Cardiac muscle cell (in vitro differentiated cells and primary cell): ENCODE measurements around the gene FBXO36. TPM values are rescaled to one million over a fixed set of nuclear protein-coding genes. Genes with fewer than 3 reads are reported as not detected.

Experiments
- DNase-seq, 2 donors: peaks; one replicate each; pipeline versions ENCODE4 v3.0.0 to v3.0.0-alpha.2; 2010 to 2017; ENCODE audit warnings: low read depth in 1 of 2, low spot score in 1 of 2
- H3K27ac ChIP-seq: fragments of 200-600 bp; sonication (generic); 2 replicates; pipeline ENCODE4 v1.5.1; 2016
- H3K27me3 ChIP-seq: fragments of 200-600 bp; sonication (generic); 2 replicates; pipeline ENCODE4 v1.6.0; 2016; ENCODE audit warnings: control low read depth
- H3K36me3 ChIP-seq: fragments of 200-600 bp; sonication (generic); 2 replicates; pipeline ENCODE4 v1.5.1; 2016; ENCODE audit warnings: control low read depth
- H3K4me1 ChIP-seq: fragments of 200-600 bp; sonication (generic); 2 replicates; pipeline ENCODE4 v1.8.1; 2017; ENCODE audit warnings: low read depth, mild to moderate bottlenecking, mixed run types
- H3K4me3 ChIP-seq: fragments of 200-600 bp; sonication (generic); 2 replicates; pipeline ENCODE4 v1.5.1; 2016; ENCODE audit warnings: mild to moderate bottlenecking
- H3K9me3 ChIP-seq: fragments of 200-600 bp; sonication (generic); 2 replicates; pipeline ENCODE4 v1.5.1; 2017; ENCODE audit warnings: low read depth, mild to moderate bottlenecking, control low read depth
- CTCF ChIP-seq: IDR thresholded peaks from 2 replicates; pipeline ENCODE4 v1.5.1; 2012; ENCODE audit warnings: low read depth, mild to moderate bottlenecking, low read length
- polyA plus RNA-seq: library from polyadenylated mRNA; unstranded; fragments of >200 nt; fragmentation: Nextera tagmentation; extraction: Ambion mirVana; gene quantifications from 2 replicates; pipeline ENCODE4 v1.2.1, GENCODE V29; 2016
- total RNA-seq: library from RNA; depleted of rRNA; stranded (reverse); fragments of >200 nt; gene quantifications from 2 replicates; pipeline ENCODE4 v1.2.3, GENCODE V29; 2016

FBXO36 gene
- total and polyA plus RNA-seq, 2 experiments from 2014 or later: 4.8 to 5.7 TPM

GRCh38 chr2:229943171-229943570 lies 20.9 kb downstream of the FBXO36 start:
- Histone ChIP-seq H3K4me3 (no peak overlapping the region), H3K9me3 (no peaks in the 10 kb centered on the region), H3K27me3 (no peaks in the 10 kb centered on the region), H3K27ac (no peak overlapping the region), H3K36me3 (no peaks in the 10 kb centered on the region), H3K4me1 (no peaks in the 10 kb centered on the region)
- no peak for DNase-seq
- TF ChIP-seq CTCF: no peak

GRCh38 chr2:229943770-229944449 lies 21.6 kb downstream of the FBXO36 start:
- Histone ChIP-seq H3K27me3 (no peaks in the 10 kb centered on the region), H3K4me1 (no peaks in the 10 kb centered on the region), H3K27ac (peak overlapping the region; percentile 15), H3K4me3 (no peak overlapping the region), H3K36me3 (no peaks in the 10 kb centered on the region), H3K9me3 (no peaks in the 10 kb centered on the region)
- no peak for TF ChIP-seq CTCF
- peak in 1 of 2 donors; percentile 6 for DNase-seq

- H3K9me3 ChIP-seq: no peaks in the 10 kb centered on the region
- DNase-seq: no peak
- TF ChIP-seq CTCF: no peak
These were observed 23.7 kb downstream of the FBXO36 start for GRCh38 chr2:229945975-229946374.

GRCh38 chr2:229947544-229947943 lies 25.2 kb downstream of the FBXO36 start:
- no peak for TF ChIP-seq CTCF
- H3K4me1 ChIP-seq: no peaks in the 10 kb centered on the region
- DNase-seq: no peak

More at GRCh38 chr2:229945975-229946374, 23.7 kb downstream of the FBXO36 start:
- Histone ChIP-seq H3K27ac (no peak overlapping the region), H3K4me1 (no peaks in the 10 kb centered on the region), H3K4me3 (no peak overlapping the region), H3K36me3 (no peaks in the 10 kb centered on the region), H3K27me3 (no peaks in the 10 kb centered on the region)

GRCh38 chr2:229952256-229952835 lies 30.0 kb downstream of the FBXO36 start:
- no peak overlapping the region for H3K27ac ChIP-seq
- no peak for DNase-seq

More at GRCh38 chr2:229947544-229947943, 25.2 kb downstream of the FBXO36 start:
- no peaks in the 10 kb centered on the region for H3K36me3 ChIP-seq
- H3K27me3 ChIP-seq: no peaks in the 10 kb centered on the region
- H3K27ac ChIP-seq: no peak overlapping the region
- H3K9me3 ChIP-seq: no peaks in the 10 kb centered on the region
- H3K4me3 ChIP-seq: no peak overlapping the region

More at GRCh38 chr2:229952256-229952835, 30.0 kb downstream of the FBXO36 start:
- H3K4me3 ChIP-seq: no peak overlapping the region
- H3K4me1 ChIP-seq: no peaks in the 10 kb centered on the region
- H3K27me3 ChIP-seq: no peaks in the 10 kb centered on the region
- no peaks in the 10 kb centered on the region for H3K9me3 ChIP-seq
- H3K36me3 ChIP-seq: no peaks in the 10 kb centered on the region
- TF ChIP-seq CTCF: no peak
